ENCODE data around the gene CETN3. TPM values are rescaled to one million over a fixed set of nuclear protein-coding genes. Genes with fewer than 3 reads are reported as not detected.

CETN3 gene
- total RNA-seq, 1 experiment from 2014 or later = 42.2 TPM

- no peak for TF ChIP-seq USF1 (CRISPR knock-in tag; IDR thresholded peaks at IDR 0.05)
- TF ChIP-seq ZNF219 (CRISPR knock-in tag; IDR thresholded peaks at IDR 0.05; ENCODE audit: borderline replicate concordance) = no peak
Observed at GRCh38 chr5:90355635-90356034, 53.9 kb downstream of the CETN3 start (continued).

- no peak for DNase-seq (ENCODE audit: low spot score)
- CTCF ChIA-PET = no interaction called here
- H3K36me3 Mint-ChIP-seq = no peaks in the 10 kb centered on the region
- no peaks in the 10 kb centered on the region for H3K27me3 Mint-ChIP-seq (ENCODE audit: low read depth)
- H3K4me1 Mint-ChIP-seq = no peaks in the 10 kb centered on the region
- no peak for TF ChIP-seq ZNF532 (CRISPR knock-in tag; IDR thresholded peaks at IDR 0.05; ENCODE audit: borderline replicate concordance)
- TF ChIP-seq GRHL2 (CRISPR knock-in tag; IDR thresholded peaks at IDR 0.05; ENCODE audit: insufficient replicate concordance, severe bottlenecking) = no peak
- TF ChIP-seq ZNF232 (CRISPR knock-in tag; IDR thresholded peaks at IDR 0.05) = no peak
- no peak for TF ChIP-seq MAX (CRISPR knock-in tag; IDR thresholded peaks at IDR 0.05)
- TF ChIP-seq PRRX2 (CRISPR knock-in tag; IDR thresholded peaks at IDR 0.05) = no peak
- no peak for TF ChIP-seq IRF1 (CRISPR knock-in tag; IDR thresholded peaks at IDR 0.05)
- TF ChIP-seq ATF1 (CRISPR knock-in tag; IDR thresholded peaks at IDR 0.05) = no peak
- no peak for TF ChIP-seq FOXJ3 (CRISPR knock-in tag; IDR thresholded peaks at IDR 0.05; ENCODE audit: borderline replicate concordance)
- no peak for TF ChIP-seq ZNF423 (CRISPR knock-in tag; IDR thresholded peaks at IDR 0.05)
- no peak for TF ChIP-seq FOXK1 (CRISPR knock-in tag; IDR thresholded peaks at IDR 0.05)
- TF ChIP-seq E2F4 (CRISPR knock-in tag; IDR thresholded peaks at IDR 0.05; ENCODE audit: borderline replicate concordance, low read depth) = no peak
- TF ChIP-seq USF2 (CRISPR knock-in tag; IDR thresholded peaks at IDR 0.05) = no peak
- no peak for TF ChIP-seq ZNF121 (CRISPR knock-in tag; IDR thresholded peaks at IDR 0.05)
- no peak for TF ChIP-seq ZBTB43 (CRISPR knock-in tag; IDR thresholded peaks at IDR 0.05)
- no peak for TF ChIP-seq TEAD1 (CRISPR knock-in tag; IDR thresholded peaks at IDR 0.05)
- no peaks in the 10 kb centered on the region; the same call in 1 of the 2 replicates for H3K9me3 Mint-ChIP-seq
- H3K27ac Mint-ChIP-seq = no peak overlapping the region
- no peak for ATAC-seq
- POLR2A ChIA-PET = no interaction called here
- H3K4me3 Mint-ChIP-seq = no peak overlapping the region
Observed at GRCh38 chr5:90353254-90353653, 56.3 kb downstream of the CETN3 start.

All from WTC11 (cell line).